Esophagus muscularis mucosa (tissue), 3 donors: Measurements from ENCODE around the gene DCLRE1B.

Experiments
- CTCF ChIP-seq, 3 experiments: fragments of 200-600 bp in 2 of 3; fragments of 450-650 bp in 1 of 3; sonication (generic) in 2 of 3; IDR thresholded peaks; one replicate each; pipeline ENCODE4 v1.5.1; 2017 to 2019; ENCODE audit warnings: antibody characterized with exemption in 3 of 3, mild to moderate bottlenecking in 2 of 3, moderate library complexity in 1 of 3
- POLR2A ChIP-seq: fragments of 450-650 bp; IDR thresholded peaks from one replicate; pipeline ENCODE4 v1.6.1; 2017; ENCODE audit warnings: antibody characterized with exemption, moderate library complexity, mild to moderate bottlenecking, low read depth

GRCh38 chr1:113942527-113942926, 37.4 kb downstream of the DCLRE1B start:
- TF ChIP-seq CTCF (IDR thresholded peaks at IDR 0.05) (no peak), POLR2A (no peak)
